Upper lobe of right lung (tissue), 1 donor: ENCODE results near the gene MAN1A2. TPM values are rescaled to one million over a fixed set of nuclear protein-coding genes. Genes with fewer than 3 reads are reported as not detected.
"Not testable (repeated sequence)": the region's sequence is repeated elsewhere in the genome, so short reads cannot be mapped to it uniquely, and the experiment has no call there.

Source experiments
- ATAC-seq: fragments of 200-7000 bp; cut with Tn5 transposase; one replicate; pipeline ENCODE4 v1.9.1; 2020; ENCODE audit warnings: mild to moderate bottlenecking, moderate library complexity
- DNase-seq: peaks from one replicate; pipeline ENCODE4 v3.0.0-alpha.2; 2020
- H3K27ac ChIP-seq: fragments of 200-600 bp; one replicate; pipeline ENCODE4 v1.8.0; 2022
- H3K27me3 ChIP-seq: fragments of 200-600 bp; one replicate; pipeline ENCODE4 v1.8.0; 2022; ENCODE audit warnings: mild to moderate bottlenecking
- H3K36me3 ChIP-seq: fragments of 200-600 bp; one replicate; pipeline ENCODE4 v1.8.0; 2022
- H3K4me1 ChIP-seq: fragments of 200-600 bp; one replicate; pipeline ENCODE4 v1.8.0; 2022
- H3K4me3 ChIP-seq: fragments of 200-600 bp; one replicate; pipeline ENCODE4 v1.8.0; 2022; ENCODE audit warnings: mild to moderate bottlenecking
- H3K9me3 ChIP-seq: fragments of 200-600 bp; one replicate; pipeline ENCODE4 v1.8.0; 2022
- CTCF ChIP-seq: fragments of 200-600 bp; IDR thresholded peaks from one replicate; pipeline ENCODE4 v1.8.0; 2022; ENCODE audit warnings: antibody characterized with exemption
- intact Hi-C: fragments of 100-400 bp; cut with DNase I; formaldehyde crosslinking; loops from one replicate; pipeline ENCODE4 v1.11.0; 2022
- total RNA-seq: library from RNA; stranded (reverse); fragmentation: NEBNext Ultra II Directional; extraction: Animal tissue kit (Norgen Biotek cat#: 25700); gene quantifications from one replicate; pipeline ENCODE4 v1.2.1, GENCODE V29; 2021
- donor health status: DM: no; HTN: yes; CAD: no; lungs with severe emphysema.

Gene MAN1A2
- total RNA-seq, 1 donor from 2014 or later, result 40.3 TPM

- intact Hi-C loops, result no loop called here
- no peak for TF ChIP-seq CTCF
- H3K27me3 ChIP-seq, result no peaks in the 10 kb centered on the region
- H3K36me3 ChIP-seq, result no peaks in the 10 kb centered on the region
- no peak overlapping the region for H3K27ac ChIP-seq
- H3K9me3 ChIP-seq, result no peaks in the 10 kb centered on the region
- H3K4me1 ChIP-seq, result no peaks in the 10 kb centered on the region
- DNase-seq (no peak), ATAC-seq (no peak)
- no peak overlapping the region for H3K4me3 ChIP-seq
Measured at GRCh38 chr1:117324357-117324756, 42.9 kb upstream of the MAN1A2 start.

- ATAC-seq, H3K27ac ChIP-seq, H3K9me3 ChIP-seq, DNase-seq, H3K27me3 ChIP-seq, H3K4me1 ChIP-seq, H3K4me3 ChIP-seq, H3K36me3 ChIP-seq, intact Hi-C loops: not testable (repeated sequence)
Measured at GRCh38 chr1:117326035-117326434, 41.2 kb upstream of the MAN1A2 start.

GRCh38 chr1:117327011-117327410, 40.2 kb upstream of the MAN1A2 start:
- no peaks in the 10 kb centered on the region for H3K27me3 ChIP-seq
- no peaks in the 10 kb centered on the region for H3K36me3 ChIP-seq
- DNase-seq (no peak), ATAC-seq (no peak)
- no peak overlapping the region for H3K4me3 ChIP-seq
- intact Hi-C loops, result no loop called here
- H3K4me1 ChIP-seq, result no peaks in the 10 kb centered on the region
- H3K9me3 ChIP-seq, result no peaks in the 10 kb centered on the region
- H3K27ac ChIP-seq, result no peak overlapping the region
- no peak for TF ChIP-seq CTCF

GRCh38 chr1:117335376-117336086, 31.7 kb upstream of the MAN1A2 start:
- Histone ChIP-seq H3K27me3 (no peaks in the 10 kb centered on the region), H3K4me1 (no peaks in the 10 kb centered on the region), H3K36me3 (no peaks in the 10 kb centered on the region), H3K27ac (no peak overlapping the region), H3K4me3 (no peak overlapping the region), H3K9me3 (no peaks in the 10 kb centered on the region)
- DNase-seq, result no peak
- ATAC-seq, result no peak
- TF ChIP-seq CTCF, result no peak
- intact Hi-C loops, result no loop called here

- intact Hi-C loops, result no loop called here
- no peak for TF ChIP-seq CTCF
- DNase-seq (no peak), ATAC-seq (no peak)
- Histone ChIP-seq H3K27ac (no peak overlapping the region), H3K9me3 (no peaks in the 10 kb centered on the region), H3K4me3 (no peak overlapping the region), H3K27me3 (no peaks in the 10 kb centered on the region), H3K4me1 (no peaks in the 10 kb centered on the region), H3K36me3 (no peaks in the 10 kb centered on the region)
Measured at GRCh38 chr1:117336088-117336817, 31.0 kb upstream of the MAN1A2 start.

GRCh38 chr1:117339866-117340700, 27.2 kb upstream of the MAN1A2 start:
- H3K36me3 ChIP-seq, result no peaks in the 10 kb centered on the region
- H3K4me3 ChIP-seq, result no peak overlapping the region
- H3K27me3 ChIP-seq, result no peaks in the 10 kb centered on the region
- intact Hi-C loops, result no loop called here
- DNase-seq, result no peak
- H3K9me3 ChIP-seq, result no peaks in the 10 kb centered on the region
- peak; percentile 79 for ATAC-seq
- no peaks in the 10 kb centered on the region for H3K4me1 ChIP-seq
- no peak for TF ChIP-seq CTCF
- no peak overlapping the region for H3K27ac ChIP-seq
